Stimulated activated CD4-positive, alpha-beta T cell treated with anti-CD3 and anti-CD28 coated beads, Interleukin-1b, Interleukin-23, amount 100 ng/mL, for 48 hours (primary cell): ENCODE results near the gene WNT9B.

ENCODE experiments used
- DNase-seq: peaks from one replicate; pipeline ENCODE4 v3.0.0-alpha.2; 2020

Gene WNT9B

GRCh38 chr17:46851029-46851741 lies at the start of gene WNT9B:
TSS of gene WNT9B (plus strand) at chr17:46851583. CDS start at chr17:46851639, 56 bp downstream.
- DNase-seq, result no peak

- no peak for DNase-seq
These were observed 48.6 kb upstream of the WNT9B start for GRCh38 chr17:46802800-46803199.

GRCh38 chr17:46803544-46803943 lies 47.8 kb upstream of the WNT9B start:
- DNase-seq, result no peak

- DNase-seq, result no peak
These were observed 45.6 kb upstream of the WNT9B start for GRCh38 chr17:46805771-46806170.

GRCh38 chr17:46809110-46809571 lies 42.2 kb upstream of the WNT9B start:
- DNase-seq, result no peak

GRCh38 chr17:46810837-46811236 lies 40.5 kb upstream of the WNT9B start:
- no peak for DNase-seq

- no peak for DNase-seq
These were observed 39.3 kb upstream of the WNT9B start for GRCh38 chr17:46811978-46812583.

GRCh38 chr17:46812624-46813318 lies 38.6 kb upstream of the WNT9B start:
- DNase-seq, result no peak

- no peak for DNase-seq
These were observed 37.5 kb upstream of the WNT9B start for GRCh38 chr17:46813920-46814319.

- no peak for DNase-seq
These were observed 36.9 kb upstream of the WNT9B start for GRCh38 chr17:46814446-46814845.

GRCh38 chr17:46815474-46816353 lies 35.7 kb upstream of the WNT9B start:
- DNase-seq, result no peak

GRCh38 chr17:46817151-46817900 lies 34.1 kb upstream of the WNT9B start:
- DNase-seq, result no peak

- DNase-seq, result no peak
These were observed 33.5 kb upstream of the WNT9B start for GRCh38 chr17:46817901-46818209.

- DNase-seq, result peak; percentile 44
These were observed 33.0 kb upstream of the WNT9B start, which contains the start of gene WNT3 for GRCh38 chr17:46818316-46818928. TSS of gene WNT3 (minus strand) at chr17:46818692. CDS start at chr17:46818597, 95 bp downstream.

GRCh38 chr17:46818929-46819859 lies 32.2 kb upstream of the WNT9B start:
- DNase-seq, result no peak

- no peak for DNase-seq
These were observed 31.5 kb upstream of the WNT9B start for GRCh38 chr17:46819906-46820351.

- DNase-seq, result no peak
These were observed 30.6 kb upstream of the WNT9B start for GRCh38 chr17:46820592-46821450.

- DNase-seq, result no peak
These were observed 29.6 kb upstream of the WNT9B start for GRCh38 chr17:46821482-46822387.
